SK-N-SH (cell line): ENCODE results near the gene GLT8D1. TPM values are rescaled to one million over a fixed set of nuclear protein-coding genes. Genes with fewer than 3 reads are reported as not detected.

ENCODE experiments used
- CTCF ChIA-PET: fragments of 300-600, 350-600 bp; formaldehyde crosslinking; extraction: SDS; loops from one replicate; lab custom pipeline; 2021; lab: Yijun Ruan, JAX
- POLR2A ChIA-PET: fragments of 350-600 bp; sonication (Branson Sonifier 250); formaldehyde crosslinking; extraction: SDS; loops from one replicate; lab custom pipeline; 2020; ENCODE audit warnings: antibody characterized with exemption, inconsistent platforms; lab: Yijun Ruan, JAX
- DNase-seq: peaks from one replicate; pipeline ENCODE4 v3.0.0; 2012
- H2AFZ ChIP-seq: fragments of 200-600 bp; sonication (generic); 2 replicates; pipeline ENCODE4 v1.8.1; 2016; ENCODE audit warnings: antibody characterized with exemption, mild to moderate bottlenecking, low read depth
- H3F3A ChIP-seq: fragments of 200-600 bp; sonication (generic); replicated peaks from 2 replicates; pipeline ENCODE3; 2016; ENCODE audit warnings: antibody characterized with exemption, mild to moderate bottlenecking; ENCODE audit not compliant: insufficient read depth
- H3K27ac ChIP-seq, 2 experiments: fragments of 200-500 bp in 1 of 2; fragments of 200-600 bp in 1 of 2; sonication (Bioruptor generic) in 1 of 2; sonication (generic), shearing (Covaris generic) in 1 of 2; 2 replicates each; pipeline versions ENCODE4 v1.5.1 to v1.6.1; 2014 to 2016; ENCODE audit warnings: low read depth in 2 of 2, inconsistent platforms in 1 of 2, low read length in 1 of 2, mild to moderate bottlenecking in 1 of 2, mixed read lengths in 1 of 2
- H3K27me3 ChIP-seq: fragments of 200-600 bp; sonication (generic), shearing (Covaris generic); 2 replicates; pipeline ENCODE4 v1.6.1; 2016; ENCODE audit warnings: mixed run types; ENCODE audit not compliant: insufficient read depth
- H3K36me3 ChIP-seq, 2 experiments: fragments of 200-500 bp in 1 of 2; fragments of 200-600 bp in 1 of 2; sonication (Bioruptor generic) in 1 of 2; sonication (generic) in 1 of 2; replicated peaks in 1 of 2; 2 replicates each; pipeline versions ENCODE3 to v1.5.1; 2014 to 2016; ENCODE audit warnings: low read length in 1 of 2, mild to moderate bottlenecking in 1 of 2; ENCODE audit not compliant: insufficient read depth in 2 of 2, control insufficient read depth in 1 of 2
- H3K4me1 ChIP-seq, 2 experiments: fragments of 200-500 bp in 1 of 2; fragments of 200-600 bp in 1 of 2; sonication (Bioruptor generic) in 1 of 2; sonication (generic), shearing (Covaris generic) in 1 of 2; 2 replicates each; pipeline versions ENCODE4 v1.5.1 to v1.6.1; 2014 to 2016; ENCODE audit warnings: low read depth in 1 of 2, low read length in 1 of 2, mixed run types in 1 of 2; ENCODE audit not compliant: insufficient read depth in 2 of 2, control insufficient read depth in 1 of 2
- H3K4me2 ChIP-seq: fragments of 200-600 bp; sonication (generic), shearing (Covaris generic); 2 replicates; pipeline ENCODE4 v1.6.1; 2017; ENCODE audit warnings: mixed run types
- H3K4me3 ChIP-seq, 2 experiments: fragments of 200-500 bp in 1 of 2; fragments of 200-600 bp in 1 of 2; sonication (Bioruptor generic) in 1 of 2; sonication (generic), shearing (Covaris generic) in 1 of 2; 2 replicates each; pipeline versions ENCODE4 v1.5.1 to v1.8.1; 2014 to 2016; ENCODE audit warnings: low read depth in 2 of 2, inconsistent platforms in 1 of 2, low read length in 1 of 2, mild to moderate bottlenecking in 1 of 2, mixed read lengths in 1 of 2, moderate library complexity in 1 of 2
- H3K79me2 ChIP-seq: fragments of 200-600 bp; sonication (generic); 2 replicates; pipeline ENCODE4 v1.8.1; 2017; ENCODE audit warnings: mild to moderate bottlenecking; ENCODE audit not compliant: insufficient read depth
- H3K9ac ChIP-seq: fragments of 200-600 bp; sonication (generic); 2 replicates; pipeline ENCODE4 v1.6.1; 2017; ENCODE audit warnings: mixed run types
- H3K9me2 ChIP-seq: fragments of 200-600 bp; sonication (generic); 2 replicates; pipeline ENCODE4 v1.6.1; 2017; ENCODE audit warnings: mixed run types
- H3K9me3 ChIP-seq: fragments of 200-600 bp; sonication (generic); 2 replicates; pipeline ENCODE4 v1.6.1; 2017; ENCODE audit warnings: mixed run types, mild to moderate bottlenecking, moderate library complexity
- H4K20me1 ChIP-seq: fragments of 200-600 bp; sonication (generic); 2 replicates; pipeline ENCODE4 v1.6.1; 2017; ENCODE audit warnings: mild to moderate bottlenecking, mixed run types; ENCODE audit not compliant: insufficient read depth
- CHD2 ChIP-seq: fragments of 150-350 bp; IDR thresholded peaks from 2 replicates; pipeline ENCODE4 v1.6.1; 2018; ENCODE audit warnings: low read length; ENCODE audit not compliant: partially characterized antibody
- EP300 ChIP-seq, 2 experiments: IDR thresholded peaks; 2 replicates each; pipeline versions ENCODE4 v1.4.0 to v1.6.1; 2012; ENCODE audit warnings: borderline replicate concordance in 1 of 2, low read depth in 1 of 2, low read length in 1 of 2
- FOSL2 ChIP-seq: IDR thresholded peaks from 2 replicates; pipeline ENCODE4 v1.4.0; 2012; ENCODE audit warnings: low read depth, mild to moderate bottlenecking, moderate library complexity, borderline replicate concordance
- FOXJ3 ChIP-seq: sonication (generic); formaldehyde crosslinking; IDR thresholded peaks from 2 replicates; pipeline ENCODE4 v1.5.1; 2020; ENCODE audit warnings: mild to moderate bottlenecking, missing genetic modification reagents
- FOXM1 ChIP-seq: IDR thresholded peaks from 2 replicates; pipeline ENCODE4 v1.4.0; 2012; ENCODE audit warnings: low read depth, mild to moderate bottlenecking
- IRF3 ChIP-seq: fragments of 150-350 bp; IDR thresholded peaks from 2 replicates; pipeline ENCODE4 v1.6.1; 2016; ENCODE audit warnings: mild to moderate bottlenecking, low read depth, low read length
- JUND ChIP-seq: IDR thresholded peaks from 2 replicates; pipeline ENCODE4 v1.4.0; 2012
- MEF2A ChIP-seq: IDR thresholded peaks from 2 replicates; pipeline ENCODE4 v1.4.0; 2012; ENCODE audit warnings: low read depth, borderline replicate concordance
- NFIC ChIP-seq: IDR thresholded peaks from 2 replicates; pipeline ENCODE4 v1.4.0; 2012; ENCODE audit warnings: borderline replicate concordance
- RAD21 ChIP-seq: IDR thresholded peaks from 2 replicates; pipeline ENCODE4 v1.6.1; 2012; ENCODE audit warnings: mild to moderate bottlenecking, low read length
- RXRA ChIP-seq: IDR thresholded peaks from 2 replicates; pipeline ENCODE4 v1.4.0; 2012; ENCODE audit warnings: low read depth, mild to moderate bottlenecking, borderline replicate concordance
- SIN3A ChIP-seq: IDR thresholded peaks from 2 replicates; pipeline ENCODE4 v1.6.1; 2012; ENCODE audit warnings: low read depth, mild to moderate bottlenecking, low read length, moderate library complexity, borderline replicate concordance
- TEAD4 ChIP-seq: IDR thresholded peaks from 2 replicates; pipeline ENCODE4 v1.4.0; 2012; ENCODE audit warnings: mild to moderate bottlenecking, borderline replicate concordance; ENCODE audit not compliant: insufficient read depth
- YY1 ChIP-seq: IDR thresholded peaks from 2 replicates; pipeline ENCODE4 v1.4.0; 2012; ENCODE audit warnings: low read depth, mild to moderate bottlenecking
- WGBS: methylation state at CpG from one replicate; pipeline ENCODE4 v1.1.6; 2017; ENCODE audit warnings: low lambda C conversion rate; 5-methylcytosine and 5-hydroxymethylcytosine counted together
- polyA plus RNA-seq, 3 experiments: library from polyadenylated mRNA; depleted of rRNA; stranded (reverse); fragments of >200 nt; gene quantifications; 2 replicates each; pipeline ENCODE4 v1.2.3, GENCODE V29; 2012
- TF ChIP-seq, protein P1 (sequence below): IDR thresholded peaks from 2 replicates; pipeline ENCODE4 v1.4.0; 2012; ENCODE audit warnings: low read depth
- TF ChIP-seq, protein P2 (sequence below): fragments of 150-350 bp; IDR thresholded peaks from 2 replicates; pipeline ENCODE4 v1.6.1; 2017; ENCODE audit warnings: antibody characterized with exemption, low read length, low read depth, borderline replicate concordance
- TF ChIP-seq, protein P3 (sequence below): IDR thresholded peaks from 2 replicates; pipeline ENCODE4 v1.4.0; 2012; ENCODE audit warnings: low read depth, borderline replicate concordance

The GLT8D1 gene
- polyA plus RNA-seq, 1 of the 3 experiments (the other 2 are of a cell fraction), result 102 TPM

- H3K9me2 ChIP-seq, result no peaks in the 10 kb centered on the region
- peaks cover 57% of the 10 kb centered on the region for H3K79me2 ChIP-seq
- ChIA-PET POLR2A (no interaction called here), CTCF (no interaction called here)
- no peaks in the 10 kb centered on the region for H3K9me3 ChIP-seq
- peak overlapping the region; percentile 85; the same call in 1 of the 2 replicates for H3K9ac ChIP-seq
- H2AFZ ChIP-seq, result no peak overlapping the region
- H3K27ac ChIP-seq, result no peak overlapping the region
- 88% methylated on average over 4 of the region's 4 CpGs for WGBS
- H3K4me2 ChIP-seq, result peak overlapping the region; percentile 91
- H3K4me3 ChIP-seq, result peak overlapping the region; percentile 79 to 84; a peak in 2 of 4 replicates
- no peak for DNase-seq
- no peaks in the 10 kb centered on the region for H4K20me1 ChIP-seq
- peaks cover 9 to 18% of the 10 kb centered on the region in 2 experiments for H3K4me1 ChIP-seq
- no peaks in the 10 kb centered on the region for H3K27me3 ChIP-seq
- H3K36me3 ChIP-seq, result peaks cover 21 to 40% of the 10 kb centered on the region in 2 experiments
- peaks cover 12% of the 10 kb centered on the region for H3F3A ChIP-seq
- TF ChIP-seq TEAD4, result no peak
- TF ChIP-seq JUND, result no peak
- TF ChIP-seq, protein P1, sequence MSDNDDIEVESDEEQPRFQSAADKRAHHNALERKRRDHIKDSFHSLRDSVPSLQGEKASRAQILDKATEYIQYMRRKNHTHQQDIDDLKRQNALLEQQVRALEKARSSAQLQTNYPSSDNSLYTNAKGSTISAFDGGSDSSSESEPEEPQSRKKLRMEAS, result no peak
- TF ChIP-seq FOXM1, result no peak
- no peak for TF ChIP-seq RAD21
- no peak for TF ChIP-seq CHD2
- TF ChIP-seq FOSL2, result no peak
- no peak for TF ChIP-seq SIN3A
- TF ChIP-seq FOXJ3 (CRISPR knock-in tag), result no peak
- no peak for TF ChIP-seq MEF2A
- no peak for TF ChIP-seq YY1
- TF ChIP-seq, protein P2, sequence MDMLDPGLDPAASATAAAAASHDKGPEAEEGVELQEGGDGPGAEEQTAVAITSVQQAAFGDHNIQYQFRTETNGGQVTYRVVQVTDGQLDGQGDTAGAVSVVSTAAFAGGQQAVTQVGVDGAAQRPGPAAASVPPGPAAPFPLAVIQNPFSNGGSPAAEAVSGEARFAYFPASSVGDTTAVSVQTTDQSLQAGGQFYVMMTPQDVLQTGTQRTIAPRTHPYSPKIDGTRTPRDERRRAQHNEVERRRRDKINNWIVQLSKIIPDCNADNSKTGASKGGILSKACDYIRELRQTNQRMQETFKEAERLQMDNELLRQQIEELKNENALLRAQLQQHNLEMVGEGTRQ, result no peak
- TF ChIP-seq IRF3, result no peak
- TF ChIP-seq, protein P3, sequence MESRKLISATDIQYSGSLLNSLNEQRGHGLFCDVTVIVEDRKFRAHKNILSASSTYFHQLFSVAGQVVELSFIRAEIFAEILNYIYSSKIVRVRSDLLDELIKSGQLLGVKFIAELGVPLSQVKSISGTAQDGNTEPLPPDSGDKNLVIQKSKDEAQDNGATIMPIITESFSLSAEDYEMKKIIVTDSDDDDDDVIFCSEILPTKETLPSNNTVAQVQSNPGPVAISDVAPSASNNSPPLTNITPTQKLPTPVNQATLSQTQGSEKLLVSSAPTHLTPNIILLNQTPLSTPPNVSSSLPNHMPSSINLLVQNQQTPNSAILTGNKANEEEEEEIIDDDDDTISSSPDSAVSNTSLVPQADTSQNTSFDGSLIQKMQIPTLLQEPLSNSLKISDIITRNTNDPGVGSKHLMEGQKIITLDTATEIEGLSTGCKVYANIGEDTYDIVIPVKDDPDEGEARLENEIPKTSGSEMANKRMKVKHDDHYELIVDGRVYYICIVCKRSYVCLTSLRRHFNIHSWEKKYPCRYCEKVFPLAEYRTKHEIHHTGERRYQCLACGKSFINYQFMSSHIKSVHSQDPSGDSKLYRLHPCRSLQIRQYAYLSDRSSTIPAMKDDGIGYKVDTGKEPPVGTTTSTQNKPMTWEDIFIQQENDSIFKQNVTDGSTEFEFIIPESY, result no peak
- no peak for TF ChIP-seq EP300 (IDR thresholded peaks at IDR 0.05; ENCODE audit: borderline replicate concordance in 1 of 2, low read depth in 1 of 2, low read length in 1 of 2)
- TF ChIP-seq NFIC, result no peak
- no peak for TF ChIP-seq RXRA
Observed at GRCh38 chr3:52707585-52707984, 2.0 kb upstream of the GLT8D1 start.
